Osteocyte (in vitro differentiated cells): Measurements from ENCODE around the gene TOMM22. TPM values are rescaled to one million over a fixed set of nuclear protein-coding genes. Genes with fewer than 3 reads are reported as not detected.

Experiments
- DNase-seq: peaks from one replicate; pipeline ENCODE4 v3.0.0; 2021; ENCODE audit warnings: mixed read lengths; ENCODE audit not compliant: unreplicated experiment; ENCODE audit errors: extremely low spot score
- H3K27ac Mint-ChIP-seq: one replicate; pipeline ENCODE4 v1.8.0; 2021; ENCODE audit warnings: mild to moderate bottlenecking, mixed read lengths; ENCODE audit not compliant: unreplicated experiment
- H3K27me3 Mint-ChIP-seq: one replicate; pipeline ENCODE4 v1.8.0; 2021; ENCODE audit warnings: mixed read lengths; ENCODE audit not compliant: unreplicated experiment
- H3K36me3 Mint-ChIP-seq: one replicate; pipeline ENCODE4 v1.8.0; 2021; ENCODE audit warnings: mixed read lengths; ENCODE audit not compliant: unreplicated experiment
- H3K4me1 Mint-ChIP-seq: one replicate; pipeline ENCODE4 v1.8.0; 2021; ENCODE audit warnings: mixed read lengths; ENCODE audit not compliant: unreplicated experiment
- H3K4me3 Mint-ChIP-seq: one replicate; pipeline ENCODE4 v1.8.0; 2021; ENCODE audit warnings: mild to moderate bottlenecking, moderate library complexity, mixed read lengths; ENCODE audit not compliant: unreplicated experiment
- H3K9me3 Mint-ChIP-seq: one replicate; pipeline ENCODE4 v1.8.0; 2021; ENCODE audit warnings: mixed read lengths; ENCODE audit not compliant: unreplicated experiment
- total RNA-seq: library from RNA; stranded (reverse); gene quantifications from 2 replicates; pipeline ENCODE4 v1.2.1, GENCODE V29; 2021
- TF ChIP-seq, protein P1 (sequence below): fragments of 200-600 bp; sonication (generic); IDR thresholded peaks from 2 replicates; pipeline ENCODE4 v1.5.0; 2021; ENCODE audit warnings: antibody characterized with exemption, mild to moderate bottlenecking, moderate library complexity

The TOMM22 gene
- total RNA-seq, 1 donor from 2014 or later = 61.0 TPM

DNA sequence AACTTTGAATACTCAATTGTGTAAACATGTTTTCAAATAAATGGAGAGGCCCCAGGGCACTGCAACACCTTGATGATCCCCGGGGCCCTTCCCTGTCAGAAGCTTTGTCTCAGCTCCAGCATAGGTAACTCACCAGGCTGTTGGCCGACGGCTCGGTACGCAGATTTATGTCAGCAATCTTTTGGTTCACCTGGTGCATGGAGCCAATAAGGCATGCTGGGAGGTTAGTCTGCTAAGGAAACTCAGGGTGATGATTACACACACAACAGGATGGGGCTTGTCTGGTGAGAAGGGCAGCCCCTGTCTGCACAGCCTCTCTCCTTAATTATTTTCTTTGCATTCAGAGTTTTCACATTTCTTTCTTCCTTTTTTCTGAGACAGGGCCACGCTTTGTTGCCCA, 36.3 kb upstream of the TOMM22 start:
- no peak overlapping the region for H3K4me3 Mint-ChIP-seq
- no peaks in the 10 kb centered on the region for H3K27me3 Mint-ChIP-seq
- no peaks in the 10 kb centered on the region for H3K4me1 Mint-ChIP-seq
- DNase-seq = no peak
- TF ChIP-seq, protein P1, sequence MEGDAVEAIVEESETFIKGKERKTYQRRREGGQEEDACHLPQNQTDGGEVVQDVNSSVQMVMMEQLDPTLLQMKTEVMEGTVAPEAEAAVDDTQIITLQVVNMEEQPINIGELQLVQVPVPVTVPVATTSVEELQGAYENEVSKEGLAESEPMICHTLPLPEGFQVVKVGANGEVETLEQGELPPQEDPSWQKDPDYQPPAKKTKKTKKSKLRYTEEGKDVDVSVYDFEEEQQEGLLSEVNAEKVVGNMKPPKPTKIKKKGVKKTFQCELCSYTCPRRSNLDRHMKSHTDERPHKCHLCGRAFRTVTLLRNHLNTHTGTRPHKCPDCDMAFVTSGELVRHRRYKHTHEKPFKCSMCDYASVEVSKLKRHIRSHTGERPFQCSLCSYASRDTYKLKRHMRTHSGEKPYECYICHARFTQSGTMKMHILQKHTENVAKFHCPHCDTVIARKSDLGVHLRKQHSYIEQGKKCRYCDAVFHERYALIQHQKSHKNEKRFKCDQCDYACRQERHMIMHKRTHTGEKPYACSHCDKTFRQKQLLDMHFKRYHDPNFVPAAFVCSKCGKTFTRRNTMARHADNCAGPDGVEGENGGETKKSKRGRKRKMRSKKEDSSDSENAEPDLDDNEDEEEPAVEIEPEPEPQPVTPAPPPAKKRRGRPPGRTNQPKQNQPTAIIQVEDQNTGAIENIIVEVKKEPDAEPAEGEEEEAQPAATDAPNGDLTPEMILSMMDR = no peak
- peaks cover 5% of the 10 kb centered on the region for H3K36me3 Mint-ChIP-seq
- H3K9me3 Mint-ChIP-seq = no peaks in the 10 kb centered on the region
- H3K27ac Mint-ChIP-seq = no peak overlapping the region

DNA sequence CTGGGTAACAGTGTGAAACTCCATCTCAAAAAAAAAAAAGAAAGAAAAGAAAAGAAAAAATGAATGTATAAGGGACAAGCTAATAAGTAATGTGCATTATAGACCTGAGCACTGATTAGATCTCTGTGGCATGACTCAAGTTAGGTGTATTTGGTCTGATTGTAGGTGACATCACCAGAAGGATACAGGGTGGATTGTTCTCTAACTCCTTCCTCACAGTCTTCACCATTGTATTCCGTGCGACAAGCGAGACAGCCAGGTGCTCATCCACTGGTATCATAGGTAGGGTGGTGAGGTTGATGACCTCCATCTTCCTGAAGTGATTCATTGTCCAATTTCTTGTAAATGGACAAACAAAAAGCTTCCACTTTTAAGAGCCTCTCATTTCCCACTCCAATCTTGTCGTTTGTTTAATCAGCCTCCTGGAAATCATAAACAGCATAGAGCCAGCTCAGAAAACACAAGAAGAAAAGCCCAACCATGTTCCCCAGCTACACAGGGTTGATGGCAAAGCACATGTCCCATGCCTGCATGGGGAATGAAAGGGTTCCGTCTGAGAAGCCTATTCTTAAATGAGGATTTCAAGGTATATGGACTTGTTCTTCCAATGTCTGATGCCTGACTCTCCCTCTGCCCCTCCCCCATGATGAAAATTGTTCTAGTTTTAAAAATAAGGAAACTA, 31.8 kb upstream of the TOMM22 start:
- no peak overlapping the region for H3K27ac Mint-ChIP-seq

DNA sequence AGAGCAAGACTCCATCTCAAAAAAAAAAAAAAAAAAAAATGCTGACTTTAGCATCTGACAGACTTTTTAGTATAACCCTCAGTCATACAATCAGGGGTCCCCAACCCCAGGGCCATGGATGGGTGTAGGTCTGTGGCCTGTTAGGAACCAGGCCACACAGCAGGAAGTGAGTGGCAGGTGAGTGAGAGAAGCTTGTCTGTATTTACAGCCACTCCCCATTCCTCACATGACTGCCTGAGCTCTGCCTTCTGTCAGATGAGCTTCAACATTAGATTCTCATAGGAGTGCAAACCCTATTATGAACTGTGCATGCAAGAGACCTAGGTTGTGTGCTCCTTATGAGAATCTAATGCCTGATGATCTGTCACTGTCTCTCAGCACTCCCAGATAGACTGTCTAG, 28.9 kb upstream of the TOMM22 start:
- peaks cover 2% of the 10 kb centered on the region for H3K36me3 Mint-ChIP-seq
- H3K4me3 Mint-ChIP-seq = no peak overlapping the region
- H3K9me3 Mint-ChIP-seq = no peaks in the 10 kb centered on the region
- no peaks in the 10 kb centered on the region for H3K27me3 Mint-ChIP-seq
- TF ChIP-seq, protein P1 = no peak
- no peak overlapping the region for H3K27ac Mint-ChIP-seq
- DNase-seq = no peak
- peaks cover 10% of the 10 kb centered on the region for H3K4me1 Mint-ChIP-seq

More for the DNA sequence above, 31.8 kb upstream of the TOMM22 start:
- H3K4me1 Mint-ChIP-seq = no peaks in the 10 kb centered on the region
- no peaks in the 10 kb centered on the region for H3K9me3 Mint-ChIP-seq
- TF ChIP-seq, protein P1 = no peak
- H3K4me3 Mint-ChIP-seq = no peak overlapping the region
- H3K27me3 Mint-ChIP-seq = no peaks in the 10 kb centered on the region
- no peak for DNase-seq
- peaks cover 2% of the 10 kb centered on the region for H3K36me3 Mint-ChIP-seq

DNA sequence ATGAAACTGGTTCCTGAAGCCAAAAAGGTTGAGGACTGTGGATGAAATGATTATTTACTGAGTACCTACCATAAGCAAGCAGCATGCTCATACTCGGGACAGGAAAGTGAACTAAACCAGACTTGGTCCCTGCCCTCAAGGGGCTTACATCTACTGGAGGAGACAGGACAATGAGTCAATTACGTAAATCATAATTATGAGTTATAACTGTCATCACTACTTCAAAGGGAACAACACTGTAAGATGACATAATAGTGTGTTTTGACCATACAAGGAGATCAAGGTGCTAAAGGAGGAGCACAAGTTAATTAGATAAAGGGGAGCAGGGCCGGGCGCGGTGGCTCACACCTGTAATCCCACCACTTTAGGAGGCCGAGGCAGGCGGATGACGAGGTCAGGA, 28.0 kb upstream of the TOMM22 start:
- Mint-ChIP-seq H3K36me3 (peaks cover 2% of the 10 kb centered on the region), H3K27me3 (no peaks in the 10 kb centered on the region), H3K4me3 (no peak overlapping the region), H3K4me1 (peaks cover 13% of the 10 kb centered on the region), H3K9me3 (no peaks in the 10 kb centered on the region), H3K27ac (no peak overlapping the region)
- no peak for DNase-seq
- TF ChIP-seq, protein P1 = no peak

DNA sequence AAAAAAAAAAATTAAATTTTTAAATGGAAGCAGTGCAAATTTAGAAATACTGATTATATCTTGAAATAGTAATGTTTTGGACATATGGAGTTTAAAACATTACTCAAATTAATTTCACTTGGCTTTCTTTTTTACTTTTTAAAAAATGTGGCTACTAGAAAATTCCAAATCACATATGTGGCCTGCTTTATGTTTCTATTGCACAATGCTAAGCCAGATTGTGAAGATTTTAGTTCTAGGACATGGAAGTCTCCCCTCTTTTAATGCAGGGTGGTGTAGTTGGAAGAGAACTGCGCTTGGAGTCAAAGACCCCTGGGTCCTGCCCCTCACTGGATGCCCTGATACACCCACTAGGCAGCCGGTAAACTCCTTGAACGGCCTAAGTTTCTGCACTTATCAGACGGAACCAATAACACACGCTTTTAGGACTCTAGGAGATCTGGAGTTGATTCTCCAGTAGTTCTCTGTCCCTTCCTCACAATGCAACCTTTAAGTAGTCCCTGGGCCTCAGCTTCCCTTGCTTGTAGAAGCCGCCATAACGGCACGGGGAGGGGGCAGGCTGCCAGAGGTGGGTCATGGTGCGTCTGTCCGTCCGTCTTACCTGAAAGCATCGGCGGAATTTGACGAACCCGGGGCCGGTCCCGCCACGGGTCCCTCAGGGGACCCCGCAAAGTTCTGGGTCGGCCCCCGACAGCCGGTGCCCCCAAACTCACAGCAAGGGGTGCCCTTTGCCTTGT, 26.1 kb upstream of the TOMM22 start:
- Mint-ChIP-seq H3K36me3 (no peaks in the 10 kb centered on the region), H3K27me3 (no peaks in the 10 kb centered on the region), H3K27ac (peak overlapping the region; percentile 99), H3K4me3 (peak overlapping the region; percentile 90), H3K9me3 (no peaks in the 10 kb centered on the region), H3K4me1 (peaks cover 13% of the 10 kb centered on the region)
- no peak for DNase-seq
- TF ChIP-seq, protein P1 = no peak
